Activated CD4-positive, alpha-beta T cell treated with anti-CD3 and anti-CD28 coated beads for 4 hours (primary cell): Measurements from ENCODE around the gene EVX1.

Source experiments
- DNase-seq, 2 donors: peaks; one replicate each; pipeline ENCODE4 v3.0.0-alpha.2; 2020

The EVX1 gene

GRCh38 chr7:27205325-27206280 is 37.0 kb upstream of the EVX1 start:
- DNase-seq = no peak

GRCh38 chr7:27207348-27207985 is 35.1 kb upstream of the EVX1 start:
- no peak for DNase-seq

GRCh38 chr7:27208998-27209397 is 33.6 kb upstream of the EVX1 start:
- no peak for DNase-seq

GRCh38 chr7:27209933-27210440 is 32.6 kb upstream of the EVX1 start:
- no peak for DNase-seq

GRCh38 chr7:27210441-27211083 is 32.0 kb upstream of the EVX1 start:
- peak in 1 of 2 donors; percentile 54 for DNase-seq

GRCh38 chr7:27211084-27211446 is 31.5 kb upstream of the EVX1 start:
- no peak for DNase-seq

GRCh38 chr7:27211764-27212204 is 30.8 kb upstream of the EVX1 start:
- no peak for DNase-seq

GRCh38 chr7:27212497-27213432 is 29.8 kb upstream of the EVX1 start:
- DNase-seq = no peak

- DNase-seq = no peak
These were observed 29.0 kb upstream of the EVX1 start for GRCh38 chr7:27213433-27214238.

- no peak for DNase-seq
These were observed 28.2 kb upstream of the EVX1 start for GRCh38 chr7:27214239-27214950.

- no peak for DNase-seq
These were observed 27.2 kb upstream of the EVX1 start for GRCh38 chr7:27215356-27215755.

GRCh38 chr7:27217951-27218350 is 24.7 kb upstream of the EVX1 start:
- no peak for DNase-seq

- no peak for DNase-seq
These were observed 22.8 kb upstream of the EVX1 start for GRCh38 chr7:27219821-27220220.

GRCh38 chr7:27220440-27220955 is 22.1 kb upstream of the EVX1 start:
- no peak for DNase-seq

- DNase-seq = no peak
These were observed 21.3 kb upstream of the EVX1 start for GRCh38 chr7:27221201-27221797.

GRCh38 chr7:27223941-27224575 is 18.5 kb upstream of the EVX1 start:
- DNase-seq = no peak

- no peak for DNase-seq
These were observed 17.3 kb upstream of the EVX1 start for GRCh38 chr7:27224983-27225934.

GRCh38 chr7:27229448-27229847 is 13.2 kb upstream of the EVX1 start:
- DNase-seq = no peak
